ENCODE data around the gene SYS1. TPM values are rescaled to one million over a fixed set of nuclear protein-coding genes. Genes with fewer than 3 reads are reported as not detected.

SYS1 gene
- total and polyA plus RNA-seq, 12 donors = 16.0 to 83.2 (median 32.9) TPM

GRCh38 chr20:45407783-45408645, 45.1 kb downstream of the SYS1 start, which contains the start of gene DBNDD2:
DBNDD2 (plus strand) TSS chr20:45408289; CDS start chr20:45408468, 179 bp downstream.
- intact Hi-C loops (cut with DNase I) = no loop called here
- no peak for DNase-seq
- TF ChIP-seq CTCF (IDR thresholded peaks at IDR 0.05) (no peak), POLR2A (IDR thresholded peaks at IDR 0.05) (no peak)
- Histone ChIP-seq H3K4me3 (peak within 1 kb of the TSS; percentile 46 to 83 (median 56)), H3K27me3 (no peaks in the 10 kb centered on the region), H3K27ac (peak within 1 kb of the TSS in 4 of 5 donors; percentile 45 to 90 (median 74)), H3K9me3 (replicated peaks in 1 of 3) (no peaks in the 10 kb centered on the region), H3K4me1 (replicated peaks in 1 of 2) (peaks cover 6 to 29% of the 10 kb centered on the region in 2 donors), H3K36me3 (replicated peaks in 1 of 2) (peaks cover 0 to 12% of the 10 kb centered on the region in 2 donors)
- 89 to 92% (median 91%) methylated on average over 17 to 21 of the region's 21 CpGs for WGBS, 4 donors

- Histone ChIP-seq H3K27me3 (no peaks in the 10 kb centered on the region), H3K4me3 (no peak overlapping the region), H3K36me3 (replicated peaks in 1 of 2) (peaks cover 0 to 12% of the 10 kb centered on the region in 2 donors), H3K9me3 (replicated peaks in 1 of 3) (no peaks in the 10 kb centered on the region), H3K4me1 (replicated peaks in 1 of 2) (peaks cover 6 to 29% of the 10 kb centered on the region in 2 donors), H3K27ac (no peak overlapping the region)
- 74 to 81% (median 78%) methylated on average over 6 to 7 of the region's 7 CpGs for WGBS, 4 donors
- DNase-seq = no peak
- intact Hi-C loops (cut with DNase I) = no loop called here
- TF ChIP-seq CTCF (IDR thresholded peaks at IDR 0.05) (no peak), POLR2A (IDR thresholded peaks at IDR 0.05) (no peak)
Measured at GRCh38 chr20:45408646-45409213, 45.8 kb downstream of the SYS1 start.

- peaks cover 0 to 12% of the 10 kb centered on the region in 2 donors for H3K36me3 ChIP-seq (replicated peaks in 1 of 2)
- no peaks in the 10 kb centered on the region for H3K9me3 ChIP-seq (replicated peaks in 1 of 3)
- no peak overlapping the region for H3K27ac ChIP-seq
- no peak for DNase-seq
- intact Hi-C loops (cut with DNase I) = no loop called here
- no peak overlapping the region for H3K4me3 ChIP-seq
- WGBS, 4 donors = 94 to 98% (median 97%) methylated on average over 7 of the region's 7 CpGs
- TF ChIP-seq CTCF (IDR thresholded peaks at IDR 0.05) (no peak), POLR2A (IDR thresholded peaks at IDR 0.05) (no peak)
- H3K27me3 ChIP-seq = no peaks in the 10 kb centered on the region
- H3K4me1 ChIP-seq (replicated peaks in 1 of 2) = peaks cover 6 to 29% of the 10 kb centered on the region in 2 donors
Measured at GRCh38 chr20:45409521-45410272, 46.7 kb downstream of the SYS1 start.

- peaks cover 0 to 12% of the 10 kb centered on the region in 2 donors for H3K36me3 ChIP-seq (replicated peaks in 1 of 2)
- H3K4me3 ChIP-seq = no peak overlapping the region
- 33 to 54% (median 40%) methylated on average over 8 of the region's 8 CpGs for WGBS, 4 donors
- peak overlapping the region in 4 of 5 donors; percentile 33 to 59 (median 36) for H3K27ac ChIP-seq
- TF ChIP-seq POLR2A (IDR thresholded peaks at IDR 0.05) (no peak), CTCF (IDR thresholded peaks at IDR 0.05) (no peak)
- H3K27me3 ChIP-seq = no peaks in the 10 kb centered on the region
- peaks cover under 1 to 29% of the 10 kb centered on the region in 2 donors for H3K4me1 ChIP-seq (replicated peaks in 1 of 2)
- no peaks in the 10 kb centered on the region for H3K9me3 ChIP-seq (replicated peaks in 1 of 3)
- peak in 1 of 7 donors; percentile 47 for DNase-seq
- intact Hi-C loops (cut with DNase I) = no loop called here
Measured at GRCh38 chr20:45410887-45411286, 47.9 kb downstream of the SYS1 start.

Measured in adrenal gland (tissue), 12 donors.